Peyer's patch (tissue), 4 donors: ENCODE data around the gene TEX51.

Source experiments
- POLR2A ChIP-seq, 2 donors: fragments of 450-650 bp; IDR thresholded peaks; one replicate each; pipeline ENCODE4 v1.5.1; 2017; ENCODE audit warnings: antibody characterized with exemption in 2 of 2, mild to moderate bottlenecking in 2 of 2, moderate library complexity in 2 of 2
- TF ChIP-seq, protein P1 (sequence below), 6 experiments: fragments of 450-650 bp in 4 of 6; fragments of 200-600 bp in 2 of 6; sonication (generic) in 1 of 6; IDR thresholded peaks; one replicate each; pipeline ENCODE4 v1.5.1; 2017 to 2019; ENCODE audit warnings: antibody characterized with exemption in 6 of 6, mild to moderate bottlenecking in 3 of 6, moderate library complexity in 1 of 6

DNA sequence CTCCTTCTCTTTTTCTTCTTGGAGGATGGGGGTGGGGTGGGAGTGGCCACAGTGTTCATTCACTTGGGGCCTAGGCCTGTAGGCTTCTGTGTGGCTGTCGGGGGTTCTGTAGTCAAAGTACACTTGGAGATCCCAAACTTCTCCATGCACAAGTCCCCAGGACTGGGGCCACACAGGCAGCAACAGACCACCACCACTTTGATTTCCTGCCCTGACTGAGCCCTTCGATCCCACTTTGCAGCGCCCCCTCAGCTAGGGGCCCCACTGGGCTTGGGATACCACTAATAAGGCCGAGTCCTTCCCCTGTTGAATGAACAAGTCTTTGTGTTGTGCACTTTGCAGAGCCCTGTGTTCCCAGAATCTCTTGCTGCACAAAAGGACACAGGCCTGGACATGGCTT is 5.5 kb upstream of the TEX51 start:
- TF ChIP-seq, protein P1, sequence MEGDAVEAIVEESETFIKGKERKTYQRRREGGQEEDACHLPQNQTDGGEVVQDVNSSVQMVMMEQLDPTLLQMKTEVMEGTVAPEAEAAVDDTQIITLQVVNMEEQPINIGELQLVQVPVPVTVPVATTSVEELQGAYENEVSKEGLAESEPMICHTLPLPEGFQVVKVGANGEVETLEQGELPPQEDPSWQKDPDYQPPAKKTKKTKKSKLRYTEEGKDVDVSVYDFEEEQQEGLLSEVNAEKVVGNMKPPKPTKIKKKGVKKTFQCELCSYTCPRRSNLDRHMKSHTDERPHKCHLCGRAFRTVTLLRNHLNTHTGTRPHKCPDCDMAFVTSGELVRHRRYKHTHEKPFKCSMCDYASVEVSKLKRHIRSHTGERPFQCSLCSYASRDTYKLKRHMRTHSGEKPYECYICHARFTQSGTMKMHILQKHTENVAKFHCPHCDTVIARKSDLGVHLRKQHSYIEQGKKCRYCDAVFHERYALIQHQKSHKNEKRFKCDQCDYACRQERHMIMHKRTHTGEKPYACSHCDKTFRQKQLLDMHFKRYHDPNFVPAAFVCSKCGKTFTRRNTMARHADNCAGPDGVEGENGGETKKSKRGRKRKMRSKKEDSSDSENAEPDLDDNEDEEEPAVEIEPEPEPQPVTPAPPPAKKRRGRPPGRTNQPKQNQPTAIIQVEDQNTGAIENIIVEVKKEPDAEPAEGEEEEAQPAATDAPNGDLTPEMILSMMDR (IDR thresholded peaks at IDR 0.05): no peak
- TF ChIP-seq POLR2A (IDR thresholded peaks at IDR 0.05): no peak
